PFSK-1 (cell line): ENCODE results near the gene FAIM.

Source experiments
- FOXP2 ChIP-seq: optimal IDR thresholded peaks from 2 replicates; pipeline ENCODE3; 2011; ENCODE audit warnings: borderline replicate concordance, control low read depth, inconsistent platforms; ENCODE audit not compliant: insufficient read depth; ENCODE audit errors: extremely low read length, extremely low read depth
- POLR2AphosphoS5 ChIP-seq: IDR thresholded peaks from 2 replicates; pipeline ENCODE4 v1.6.1; 2012; ENCODE audit warnings: low read depth, mild to moderate bottlenecking, control low read depth, low read length, moderate library complexity
- REST ChIP-seq, 2 experiments: IDR thresholded peaks; 2 replicates each; pipeline versions ENCODE4 v1.6.1 to v1.8.0; 2011 to 2012; ENCODE audit warnings: low read depth in 2 of 2, low read length in 2 of 2, control low read depth in 1 of 2, inconsistent platforms in 1 of 2, mild to moderate bottlenecking in 1 of 2, moderate library complexity in 1 of 2; ENCODE audit not compliant: insufficient read depth in 1 of 2
- SIN3A ChIP-seq: IDR thresholded peaks from 2 replicates; pipeline ENCODE4 v1.6.1; 2012; ENCODE audit warnings: mild to moderate bottlenecking, low read length, moderate library complexity, borderline replicate concordance; ENCODE audit not compliant: insufficient read depth
- TAF1 ChIP-seq: IDR thresholded peaks from 2 replicates; pipeline ENCODE4 v1.6.1; 2012; ENCODE audit warnings: low read length, control low read depth, borderline replicate concordance; ENCODE audit not compliant: insufficient read depth

The FAIM gene

GRCh38 chr3:138668107-138668506, 59.5 kb downstream of the FAIM start:
- TF ChIP-seq TAF1 (no peak), FOXP2 (no peak), SIN3A (no peak), REST (IDR thresholded peaks at IDR 0.05; ENCODE audit: insufficient read depth in 1 of 2, low read depth in 2 of 2, low read length in 2 of 2) (no peak), POLR2AphosphoS5 (no peak)

- no peak for TF ChIP-seq REST (IDR thresholded peaks at IDR 0.05; ENCODE audit: insufficient read depth in 1 of 2, low read depth in 2 of 2, low read length in 2 of 2)
- no peak for TF ChIP-seq SIN3A
- TF ChIP-seq POLR2AphosphoS5 = no peak
- no peak for TF ChIP-seq FOXP2
- no peak for TF ChIP-seq TAF1
Measured at GRCh38 chr3:138670407-138670806, 61.8 kb downstream of the FAIM start.

GRCh38 chr3:138673641-138674530, 65.3 kb downstream of the FAIM start:
- TF ChIP-seq TAF1 = no peak
- no peak for TF ChIP-seq POLR2AphosphoS5
- TF ChIP-seq FOXP2 = no peak
- TF ChIP-seq REST (IDR thresholded peaks at IDR 0.05; ENCODE audit: insufficient read depth in 1 of 2, low read depth in 2 of 2, low read length in 2 of 2) = no peak
- TF ChIP-seq SIN3A = no peak

GRCh38 chr3:138675393-138675792, 66.8 kb downstream of the FAIM start:
- TF ChIP-seq FOXP2 = no peak
- TF ChIP-seq SIN3A = no peak
- TF ChIP-seq POLR2AphosphoS5 = no peak
- TF ChIP-seq TAF1 = no peak
- no peak for TF ChIP-seq REST (IDR thresholded peaks at IDR 0.05; ENCODE audit: insufficient read depth in 1 of 2, low read depth in 2 of 2, low read length in 2 of 2)
